Fibroblast of skin of abdomen (primary cell): ENCODE data around the gene ADAM30.
A peak's percentile ranks its signal among the peaks of the same experiment; 100 is the strongest.

ENCODE experiments used
- DNase-seq: peaks from one replicate; pipeline ENCODE4 v3.0.0-alpha.2; 2013

ADAM30 gene

DNA sequence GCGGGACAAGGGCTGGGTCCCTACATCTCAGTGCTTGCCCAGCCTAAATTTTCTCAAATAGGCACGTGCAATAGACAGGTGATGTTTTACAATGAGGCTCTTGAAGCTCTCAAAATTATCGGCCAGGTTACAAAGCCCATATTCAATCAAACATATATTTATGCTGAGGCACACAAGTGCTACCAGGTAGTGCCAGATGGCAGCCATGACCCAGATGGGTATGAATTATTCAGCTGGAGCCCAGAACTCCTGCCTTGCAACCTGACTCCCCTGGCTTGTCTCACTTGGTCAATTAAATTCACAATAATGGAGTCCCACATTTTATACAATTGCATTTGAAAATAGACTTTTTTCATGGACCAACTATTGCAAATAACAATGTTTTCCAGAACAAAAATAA lies 12.3 kb upstream of the ADAM30 start:
- DNase-seq, result no peak

- no peak for DNase-seq
These were observed 10.8 kb upstream of the ADAM30 start for GRCh38 chr1:119906927-119907652.

DNA sequence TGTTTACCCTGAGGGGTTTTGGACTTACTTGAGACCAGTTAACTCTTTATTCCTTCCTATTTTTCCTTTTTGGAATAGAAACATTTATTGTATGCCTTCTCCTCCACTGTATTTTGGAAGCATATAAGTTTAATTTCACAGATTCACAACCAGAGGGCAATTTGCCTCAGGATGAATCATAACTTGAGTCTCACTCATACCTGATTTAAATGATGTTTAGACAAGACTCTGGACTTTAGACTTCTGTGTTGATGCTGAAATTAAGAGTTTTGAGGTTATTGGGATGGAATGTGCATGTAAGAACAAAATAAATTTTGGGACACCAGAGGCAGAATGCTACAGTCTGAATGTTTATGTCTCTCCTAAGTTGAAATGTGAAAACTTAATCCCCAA lies 7.1 kb upstream of the ADAM30 start:
- DNase-seq, result no peak

GRCh38 chr1:119902775-119903442 lies 6.6 kb upstream of the ADAM30 start:
- DNase-seq, result no peak

GRCh38 chr1:119898981-119899720 lies 2.8 kb upstream of the ADAM30 start:
- DNase-seq, result no peak

GRCh38 chr1:119898530-119898929 lies 2.2 kb upstream of the ADAM30 start:
- no peak for DNase-seq

DNA sequence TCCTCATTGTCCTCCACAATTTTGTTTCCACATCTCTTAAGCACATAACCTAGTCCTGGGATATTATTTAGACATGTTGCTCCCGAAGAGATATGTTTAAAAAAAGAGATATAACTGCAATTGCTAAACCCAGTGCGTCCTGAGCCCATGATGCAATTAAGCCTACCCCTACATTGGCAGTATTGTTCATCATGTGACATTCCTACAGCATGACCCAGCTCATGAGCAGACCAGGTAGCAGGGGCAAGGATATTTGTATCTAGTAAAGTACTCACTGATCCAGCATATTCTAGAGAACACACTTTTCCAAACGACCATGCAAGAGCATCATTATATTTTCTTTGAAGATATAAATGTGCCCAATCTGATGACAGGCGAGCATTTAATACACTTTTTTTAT lies 1.2 kb downstream of the ADAM30 start:
- no peak for DNase-seq

DNA sequence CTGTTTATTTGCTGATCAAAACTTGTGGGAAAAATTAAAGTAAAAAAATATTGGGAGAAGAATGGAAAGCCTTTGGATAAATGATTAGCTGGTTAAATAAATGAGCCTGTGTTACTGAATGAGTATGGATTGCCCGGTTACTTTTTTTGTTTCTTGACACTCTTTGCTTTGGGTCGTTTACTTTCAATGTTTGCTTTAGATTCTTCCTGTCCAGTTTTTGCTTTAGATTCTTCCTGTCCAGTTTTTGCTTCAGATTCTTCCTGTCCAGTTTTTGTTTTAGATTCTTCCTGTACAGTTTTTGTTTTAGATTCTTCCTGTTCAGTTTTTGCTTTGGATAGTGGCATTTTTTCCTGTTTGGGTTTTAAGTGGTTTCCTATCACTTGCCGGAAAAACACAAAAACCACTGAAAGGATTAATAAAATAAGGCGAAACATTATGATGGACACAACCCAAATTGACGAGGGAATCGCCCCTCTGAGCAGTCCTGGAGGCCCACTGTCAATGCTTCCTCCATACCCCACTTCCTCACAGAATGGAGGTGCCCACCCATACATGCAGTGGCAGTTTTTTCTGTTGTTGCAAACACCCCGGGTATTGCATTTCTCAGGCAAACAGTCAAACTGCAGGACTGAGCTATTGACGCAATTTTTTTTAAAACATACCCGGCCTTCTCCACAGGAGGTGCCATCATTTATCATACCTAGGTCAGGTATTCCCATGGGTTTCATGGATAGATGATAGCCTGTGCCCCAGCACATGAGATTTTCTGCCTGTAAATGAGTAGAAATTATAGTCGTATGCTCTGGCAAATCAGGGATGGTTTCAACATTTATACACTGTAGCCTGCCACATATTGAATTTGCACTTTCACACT lies 2.3 kb downstream of the ADAM30 start:
- DNase-seq, result no peak

GRCh38 chr1:119893238-119893791 lies 3.0 kb downstream of the ADAM30 start:
- DNase-seq, result no peak

- no peak for DNase-seq
These were observed 4.9 kb downstream of the ADAM30 start for GRCh38 chr1:119891386-119891785.

GRCh38 chr1:119888476-119888875 lies 7.8 kb downstream of the ADAM30 start:
- DNase-seq, result no peak

- no peak for DNase-seq
These were observed 8.9 kb downstream of the ADAM30 start for GRCh38 chr1:119887427-119887826.

DNA sequence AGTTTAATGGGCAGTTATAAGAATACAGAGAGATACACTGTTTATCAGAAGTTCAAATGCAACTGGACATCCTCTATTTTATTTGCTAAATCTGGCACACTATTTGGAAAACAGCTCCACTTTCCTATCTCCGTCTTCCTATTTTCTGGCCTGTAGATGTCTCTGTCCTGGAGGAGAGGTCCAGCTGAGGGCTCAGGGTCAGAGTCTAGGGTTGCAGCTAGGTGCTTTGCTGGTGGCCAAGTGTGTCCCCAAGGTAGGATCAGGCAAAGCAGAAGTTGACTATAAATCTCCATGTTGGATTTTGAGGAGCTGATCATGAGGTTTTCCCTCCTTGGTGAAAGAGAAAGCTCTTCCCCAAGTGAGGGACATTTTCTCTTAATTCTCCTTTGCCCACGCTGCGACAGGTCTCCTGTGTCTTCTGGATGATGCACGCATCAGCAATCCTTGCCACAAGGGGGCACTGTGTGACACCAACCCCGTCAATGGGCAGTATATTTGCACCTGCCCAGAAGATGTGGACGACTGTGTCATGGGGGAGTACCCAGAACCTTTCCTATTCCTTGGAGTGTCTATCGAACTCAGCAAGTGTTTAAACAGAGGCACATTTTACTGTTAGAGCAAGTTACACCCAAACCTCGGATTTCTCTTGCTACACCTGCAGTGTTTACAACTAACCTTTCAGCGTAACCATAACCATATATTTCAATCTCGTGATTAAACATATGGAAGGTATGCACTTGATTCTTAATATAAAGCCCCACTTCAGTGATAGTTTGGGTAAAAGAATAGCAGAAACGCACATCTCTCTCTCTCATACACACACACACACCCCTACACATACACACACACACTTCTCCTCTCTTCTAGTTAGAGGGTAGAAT lies 10.2 kb downstream of the ADAM30 start:
- DNase-seq, result peak; percentile 38

DNA sequence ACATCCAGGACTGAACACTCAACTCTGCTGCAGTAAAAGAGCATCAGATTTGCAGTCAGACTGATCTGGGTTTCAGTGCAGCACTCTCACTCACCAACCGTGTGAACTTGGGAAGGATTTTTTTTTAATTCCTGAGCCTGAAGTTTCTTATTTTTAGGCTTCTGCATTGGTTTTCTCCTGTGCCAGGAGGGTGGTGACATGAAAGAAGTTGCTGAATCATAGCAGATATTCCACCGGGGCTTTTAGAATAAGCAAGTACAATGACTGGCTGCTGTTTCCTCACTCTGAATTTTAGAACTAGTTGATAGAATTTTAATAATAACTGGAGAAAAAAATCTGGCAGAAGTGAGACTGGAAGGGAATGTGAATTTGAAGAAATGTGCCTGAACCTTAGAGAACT lies 11.6 kb downstream of the ADAM30 start:
- no peak for DNase-seq

DNA sequence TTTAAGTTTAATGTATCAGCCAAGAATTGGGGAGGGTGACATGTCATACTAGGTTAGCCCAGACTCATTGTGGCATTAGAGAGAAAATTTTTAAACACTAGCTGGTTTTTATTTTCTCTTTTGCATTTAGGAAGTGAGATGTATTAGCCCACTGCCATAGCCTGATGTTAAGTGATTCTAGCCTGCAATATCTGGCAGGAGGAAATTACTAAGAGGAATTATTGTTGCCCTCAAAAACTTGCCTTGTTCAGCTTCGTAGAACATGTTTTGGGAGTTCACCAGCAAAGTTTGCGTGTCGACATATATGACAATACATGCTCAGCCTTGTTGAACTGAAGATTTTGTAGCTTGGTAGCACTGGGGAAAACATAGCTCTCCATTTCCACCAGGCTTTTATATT lies 12.5 kb downstream of the ADAM30 start:
- no peak for DNase-seq

DNA sequence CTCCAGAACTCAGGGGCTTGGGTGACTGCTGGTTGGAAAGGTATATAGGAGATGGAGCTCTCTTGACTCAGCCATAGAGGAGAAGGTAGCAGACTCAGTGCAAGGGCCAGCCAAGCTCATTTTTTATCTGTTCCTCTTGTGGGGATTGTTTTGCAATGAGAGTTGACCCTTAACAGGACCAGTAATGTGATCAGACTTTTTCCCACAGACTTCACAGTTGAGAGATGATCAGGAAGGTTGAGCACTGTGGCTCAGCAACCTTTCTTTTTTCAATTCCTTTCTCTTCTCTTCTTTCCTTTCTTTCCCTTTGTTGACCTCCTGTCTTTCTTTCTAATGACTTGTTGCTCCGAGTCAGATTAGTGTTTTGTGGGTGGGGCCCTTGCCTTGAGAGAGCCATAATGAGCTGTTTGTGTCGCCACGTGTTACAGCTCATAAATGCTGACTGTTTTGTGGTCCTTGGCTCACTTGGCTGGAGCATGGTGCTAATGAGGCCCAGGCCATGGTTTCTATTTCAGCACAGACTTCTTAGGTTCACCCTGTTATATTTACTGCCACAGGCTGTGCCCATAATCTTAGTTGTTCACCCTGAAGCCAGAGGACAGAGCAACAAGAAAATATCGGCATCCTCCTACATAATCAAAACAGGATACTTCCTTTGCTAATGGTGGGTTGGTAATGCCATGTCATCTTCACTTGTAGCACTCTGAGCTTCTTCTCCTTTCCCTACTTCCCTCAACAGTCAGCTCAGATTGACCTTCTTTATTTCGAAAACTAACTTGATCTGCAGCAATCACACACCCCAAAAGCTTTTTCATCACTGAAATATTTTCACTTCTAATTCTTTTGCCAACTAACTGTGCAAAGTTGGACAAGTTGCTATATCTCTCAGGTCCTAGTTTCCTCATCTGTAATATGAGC lies 13.9 kb downstream of the ADAM30 start:
- DNase-seq, result no peak

- no peak for DNase-seq
These were observed 16.5 kb downstream of the ADAM30 start for GRCh38 chr1:119879510-119880434.

- DNase-seq, result no peak
These were observed 18.1 kb downstream of the ADAM30 start for GRCh38 chr1:119878171-119878570.

DNA sequence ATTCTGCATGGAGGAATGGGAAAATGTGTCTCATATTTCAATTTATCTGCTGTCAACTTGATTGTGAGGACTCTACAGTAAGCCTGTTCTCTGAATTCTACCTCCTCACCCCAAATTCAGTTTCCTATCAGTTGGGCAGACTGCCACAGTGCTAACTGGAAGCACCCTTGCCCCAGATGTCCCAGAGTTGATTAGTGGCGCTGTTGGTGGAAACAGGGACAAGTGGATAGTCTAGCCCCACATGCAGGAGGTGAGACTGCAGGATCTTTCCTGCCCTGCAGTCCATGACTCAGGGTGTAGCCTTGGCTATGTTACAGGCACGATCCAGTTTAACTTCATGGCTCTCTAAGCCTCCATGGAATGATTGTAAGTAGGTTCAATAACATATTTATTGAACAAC lies 22.1 kb downstream of the ADAM30 start:
- DNase-seq, result no peak
